ENCODE results near the gene POLN.
"Not testable (repeated sequence)": the region's sequence is repeated elsewhere in the genome, so short reads cannot be mapped to it uniquely, and the experiment has no call there.

The POLN gene

GRCh38 chr4:2281575-2282343, 39.8 kb upstream of the POLN start:
- DNase-seq (ENCODE audit: low spot score) = peak; percentile 59
- in situ Hi-C loops (cut with MboI; ENCODE audit: low sequenced_read_pairs, unreplicated experiment) = no loop called here
- no peak for TF ChIP-seq CTCF (IDR thresholded peaks at IDR 0.05; ENCODE audit: borderline replicate concordance, control extremely low read depth, extremely low read depth, insufficient read depth, missing control alignments)

- in situ Hi-C loops (cut with MboI; ENCODE audit: low sequenced_read_pairs, unreplicated experiment) = no loop called here
- TF ChIP-seq CTCF (IDR thresholded peaks at IDR 0.05; ENCODE audit: borderline replicate concordance, control extremely low read depth, extremely low read depth, insufficient read depth, missing control alignments) = no peak
These were observed 38.8 kb upstream of the POLN start for GRCh38 chr4:2280531-2281300.

GRCh38 chr4:2277956-2278355, 36.0 kb upstream of the POLN start:
- in situ Hi-C loops (cut with MboI; ENCODE audit: low sequenced_read_pairs, unreplicated experiment) = no loop called here
- no peak for DNase-seq (ENCODE audit: low spot score)
- no peak for TF ChIP-seq CTCF (IDR thresholded peaks at IDR 0.05; ENCODE audit: borderline replicate concordance, control extremely low read depth, extremely low read depth, insufficient read depth, missing control alignments)

More at GRCh38 chr4:2280531-2281300, 38.8 kb upstream of the POLN start:
- no peak for DNase-seq (ENCODE audit: low spot score)

GRCh38 chr4:2276581-2277325, 34.8 kb upstream of the POLN start:
- in situ Hi-C loops (cut with MboI; ENCODE audit: low sequenced_read_pairs, unreplicated experiment) = no loop called here
- DNase-seq (ENCODE audit: low spot score) = no peak
- TF ChIP-seq CTCF (IDR thresholded peaks at IDR 0.05; ENCODE audit: borderline replicate concordance, control extremely low read depth, extremely low read depth, insufficient read depth, missing control alignments) = no peak

- no peak for DNase-seq (ENCODE audit: low spot score)
- in situ Hi-C loops (cut with MboI; ENCODE audit: low sequenced_read_pairs, unreplicated experiment) = no loop called here
- TF ChIP-seq CTCF (IDR thresholded peaks at IDR 0.05; ENCODE audit: borderline replicate concordance, control extremely low read depth, extremely low read depth, insufficient read depth, missing control alignments) = no peak
These were observed 33.8 kb upstream of the POLN start for GRCh38 chr4:2275546-2276251.

GRCh38 chr4:2275044-2275397, 33.1 kb upstream of the POLN start:
- DNase-seq (ENCODE audit: low spot score); in situ Hi-C loops (cut with MboI; ENCODE audit: low sequenced_read_pairs, unreplicated experiment): not testable (repeated sequence)

All from GM13976 (cell line).